ENCODE measurements around the gene GNPAT. TPM values are rescaled to one million over a fixed set of nuclear protein-coding genes. Genes with fewer than 3 reads are reported as not detected.
"Not testable (repeated sequence)": the region's sequence is repeated elsewhere in the genome, so short reads cannot be mapped to it uniquely, and the experiment has no call there.

Gene GNPAT
- total RNA-seq, 1 donor from 2014 or later, result 36.3 TPM

GRCh38 chr1:231209531-231209930, 31.5 kb upstream of the GNPAT start:
- Mint-ChIP-seq H3K27ac (no peak overlapping the region), H3K36me3 (no peaks in the 10 kb centered on the region), H3K4me1 (no peaks in the 10 kb centered on the region), H3K27me3 (ENCODE audit: low read depth) (peaks cover 45% of the 10 kb centered on the region), H3K9me3 (no peaks in the 10 kb centered on the region), H3K4me3 (no peak overlapping the region)
- TF ChIP-seq CTCF (IDR thresholded peaks at IDR 0.05; ENCODE audit: unreplicated experiment), result no peak
- DNase-seq (ENCODE audit: low spot score in 2 of 2, unreplicated experiment in 2 of 2), result no peak

- Mint-ChIP-seq H3K27ac (no peak overlapping the region), H3K4me1 (no peaks in the 10 kb centered on the region), H3K36me3 (no peaks in the 10 kb centered on the region), H3K27me3 (ENCODE audit: low read depth) (peaks cover 44% of the 10 kb centered on the region), H3K4me3 (no peak overlapping the region), H3K9me3 (no peaks in the 10 kb centered on the region)
- DNase-seq (ENCODE audit: low spot score in 2 of 2, unreplicated experiment in 2 of 2), result no peak
- no peak for TF ChIP-seq CTCF (IDR thresholded peaks at IDR 0.05; ENCODE audit: unreplicated experiment)
Observed at GRCh38 chr1:231210126-231210525, 30.9 kb upstream of the GNPAT start.

- Mint-ChIP-seq H3K4me3 (peak overlapping the region; percentile 73), H3K36me3 (no peaks in the 10 kb centered on the region), H3K9me3 (no peaks in the 10 kb centered on the region), H3K27me3 (ENCODE audit: low read depth) (peaks cover 49% of the 10 kb centered on the region), H3K27ac (no peak overlapping the region), H3K4me1 (no peaks in the 10 kb centered on the region)
- peak; percentile 75 to 96 for DNase-seq (ENCODE audit: low spot score in 2 of 2, unreplicated experiment in 2 of 2)
- peak; percentile 96 for TF ChIP-seq CTCF (IDR thresholded peaks at IDR 0.05; ENCODE audit: unreplicated experiment)
Observed at GRCh38 chr1:231211005-231211857, 29.8 kb upstream of the GNPAT start.

- H3K36me3 Mint-ChIP-seq; H3K4me1 Mint-ChIP-seq; H3K4me3 Mint-ChIP-seq; H3K9me3 Mint-ChIP-seq; H3K27ac Mint-ChIP-seq; DNase-seq (ENCODE audit: low spot score in 2 of 2, unreplicated experiment in 2 of 2): not testable (repeated sequence)
- peaks cover 55% of the 10 kb centered on the region for H3K27me3 Mint-ChIP-seq (ENCODE audit: low read depth)
Observed at GRCh38 chr1:231212301-231212700, 28.7 kb upstream of the GNPAT start.

GRCh38 chr1:231213831-231214573, 27.0 kb upstream of the GNPAT start:
- H3K36me3 Mint-ChIP-seq, result no peaks in the 10 kb centered on the region
- no peak for DNase-seq (ENCODE audit: low spot score in 2 of 2, unreplicated experiment in 2 of 2)
- H3K4me3 Mint-ChIP-seq, result no peak overlapping the region
- peaks cover 64% of the 10 kb centered on the region for H3K27me3 Mint-ChIP-seq (ENCODE audit: low read depth)
- no peak for TF ChIP-seq CTCF (IDR thresholded peaks at IDR 0.05; ENCODE audit: unreplicated experiment)
- no peaks in the 10 kb centered on the region for H3K9me3 Mint-ChIP-seq
- no peak overlapping the region for H3K27ac Mint-ChIP-seq
- H3K4me1 Mint-ChIP-seq, result no peaks in the 10 kb centered on the region
